ENCODE results near the gene HIGD1A.
A peak's percentile ranks its signal among the peaks of the same experiment; 100 is the strongest.

The HIGD1A gene

GRCh38 chr3:42752961-42753360 lies 51.3 kb downstream of the HIGD1A start:
- H3K4me3 Mint-ChIP-seq: no peak overlapping the region
- peaks cover 10% of the 10 kb centered on the region for H3K27me3 Mint-ChIP-seq (ENCODE audit: low read depth)
- H3K9me3 Mint-ChIP-seq: no peaks in the 10 kb centered on the region
- no peaks in the 10 kb centered on the region for H3K36me3 Mint-ChIP-seq (ENCODE audit: low read depth)
- no peaks in the 10 kb centered on the region for H3K4me1 Mint-ChIP-seq
- TF ChIP-seq CTCF (IDR thresholded peaks at IDR 0.05; ENCODE audit: unreplicated experiment in 3 of 3): no peak
- H3K27ac Mint-ChIP-seq: no peak overlapping the region

DNA sequence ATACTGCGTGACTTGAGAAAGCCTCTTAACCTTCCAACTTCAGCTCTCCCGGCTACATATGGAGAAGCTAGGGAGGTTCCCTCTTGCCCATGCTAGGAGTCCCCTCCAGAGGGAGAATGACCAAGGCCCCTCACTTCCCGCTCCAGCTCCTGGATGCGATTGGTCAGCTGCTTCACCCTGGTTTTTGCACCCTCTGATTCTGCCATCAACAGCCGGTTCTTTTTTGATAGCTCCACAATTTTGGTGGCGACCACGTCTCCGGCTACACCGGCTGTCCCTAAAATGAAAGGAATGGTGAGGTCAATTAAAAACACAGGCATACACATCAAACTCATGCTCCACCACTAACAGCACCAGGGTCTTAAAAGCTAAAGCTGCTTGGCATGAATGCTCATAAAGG lies 51.8 kb downstream of the HIGD1A start:
- no peak for TF ChIP-seq CTCF (IDR thresholded peaks at IDR 0.05; ENCODE audit: unreplicated experiment in 3 of 3)
- Mint-ChIP-seq H3K27me3 (ENCODE audit: low read depth) (peaks cover 10% of the 10 kb centered on the region), H3K4me1 (no peaks in the 10 kb centered on the region), H3K36me3 (ENCODE audit: low read depth) (no peaks in the 10 kb centered on the region), H3K9me3 (no peaks in the 10 kb centered on the region), H3K27ac (no peak overlapping the region), H3K4me3 (no peak overlapping the region)

DNA sequence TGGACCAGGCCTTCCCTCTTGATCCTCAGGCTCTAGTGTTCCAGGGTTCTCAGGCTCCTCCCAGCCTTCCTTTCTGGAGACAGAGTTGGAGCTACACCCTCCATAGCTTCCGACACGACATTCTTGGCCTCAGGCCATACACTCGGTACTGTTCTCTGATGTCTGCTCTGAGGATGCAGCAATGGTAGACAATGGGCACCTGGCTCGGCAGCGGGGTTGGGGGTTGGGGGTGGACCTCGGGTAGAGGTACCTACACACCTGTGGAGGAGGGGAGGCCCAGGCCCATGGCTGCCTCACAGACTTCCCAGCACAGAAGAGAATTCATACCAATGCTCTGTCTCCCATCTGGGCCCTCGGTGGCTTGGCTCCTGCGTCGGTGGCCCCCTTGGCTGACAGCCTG lies 52.7 kb downstream of the HIGD1A start:
- H3K4me1 Mint-ChIP-seq: peaks cover 3% of the 10 kb centered on the region
- no peaks in the 10 kb centered on the region for H3K9me3 Mint-ChIP-seq
- no peak overlapping the region for H3K4me3 Mint-ChIP-seq
- H3K27me3 Mint-ChIP-seq (ENCODE audit: low read depth): peaks cover 4% of the 10 kb centered on the region
- no peaks in the 10 kb centered on the region for H3K36me3 Mint-ChIP-seq (ENCODE audit: low read depth)
- H3K27ac Mint-ChIP-seq: no peak overlapping the region
- no peak for TF ChIP-seq CTCF (IDR thresholded peaks at IDR 0.05; ENCODE audit: unreplicated experiment in 3 of 3)

DNA sequence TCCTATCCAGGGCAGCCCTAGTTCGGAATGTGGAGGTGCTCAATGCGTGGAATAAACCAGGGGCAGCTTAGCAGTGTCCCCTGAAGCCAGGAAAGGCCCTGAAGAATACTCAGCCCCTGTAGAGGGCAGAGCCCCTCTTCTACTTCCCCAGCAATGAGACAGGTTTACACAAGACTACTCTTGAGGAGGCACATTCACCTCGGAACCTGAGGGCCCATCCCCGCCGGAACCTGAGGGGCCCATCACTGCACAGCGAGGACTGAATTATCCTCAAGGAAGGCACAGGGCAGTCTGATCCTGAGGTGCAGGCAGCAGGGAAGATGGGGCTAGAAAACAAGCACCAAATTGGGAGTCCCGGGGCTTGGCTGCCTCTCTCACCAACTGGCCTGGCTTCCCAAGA lies 53.5 kb downstream of the HIGD1A start:
- Mint-ChIP-seq H3K27me3 (ENCODE audit: low read depth) (peaks cover 4% of the 10 kb centered on the region), H3K4me1 (peaks cover 11% of the 10 kb centered on the region), H3K36me3 (ENCODE audit: low read depth) (no peaks in the 10 kb centered on the region), H3K27ac (no peak overlapping the region), H3K9me3 (no peaks in the 10 kb centered on the region), H3K4me3 (no peak overlapping the region)
- TF ChIP-seq CTCF (IDR thresholded peaks at IDR 0.05; ENCODE audit: unreplicated experiment in 3 of 3): no peak

GRCh38 chr3:42749753-42750231 lies 54.5 kb downstream of the HIGD1A start:
- Mint-ChIP-seq H3K4me1 (peaks cover 18% of the 10 kb centered on the region), H3K36me3 (ENCODE audit: low read depth) (no peaks in the 10 kb centered on the region), H3K4me3 (no peak overlapping the region), H3K27ac (no peak overlapping the region), H3K9me3 (no peaks in the 10 kb centered on the region), H3K27me3 (ENCODE audit: low read depth) (peaks cover 4% of the 10 kb centered on the region)
- peak; percentile 18 to 19 (median 18) for TF ChIP-seq CTCF (IDR thresholded peaks at IDR 0.05; ENCODE audit: unreplicated experiment in 3 of 3)

DNA sequence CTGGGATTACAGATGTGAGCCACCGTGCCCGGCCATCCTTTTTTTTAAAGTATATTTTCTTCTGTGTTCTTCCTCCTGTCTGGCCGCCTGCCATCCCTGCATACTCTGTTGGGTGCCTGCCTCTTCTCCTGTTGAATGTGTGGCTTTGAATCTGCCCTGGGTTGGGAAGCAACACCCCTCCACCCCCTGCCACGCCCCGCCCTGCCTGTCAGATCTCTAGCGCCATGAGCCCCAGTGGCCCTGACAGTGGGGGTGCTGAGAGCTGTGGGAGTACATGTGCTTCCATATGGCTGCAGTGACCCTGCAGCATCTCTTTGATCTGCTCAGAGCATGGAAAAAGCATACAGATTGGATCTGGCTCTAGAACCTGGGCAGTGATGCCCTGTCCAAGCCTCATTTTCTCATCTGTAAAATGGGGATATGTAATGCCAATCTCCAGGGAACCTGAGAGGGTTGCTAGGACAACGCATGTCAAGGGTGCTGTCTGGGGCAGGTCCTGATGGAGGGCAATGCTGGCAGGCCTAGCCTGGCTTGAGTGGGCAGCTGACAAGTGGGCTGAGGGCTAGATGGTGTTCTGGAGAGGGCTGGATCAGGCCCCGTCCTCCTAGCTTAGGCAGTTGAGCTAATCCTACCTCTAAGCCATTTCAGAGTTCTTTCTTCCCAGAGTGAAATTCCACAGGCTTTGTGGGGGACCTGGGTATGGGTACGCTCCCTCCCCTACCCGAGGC lies 55.1 kb downstream of the HIGD1A start:
- Mint-ChIP-seq H3K27me3 (ENCODE audit: low read depth) (peaks cover 4% of the 10 kb centered on the region), H3K4me3 (no peak overlapping the region), H3K9me3 (no peaks in the 10 kb centered on the region), H3K27ac (no peak overlapping the region), H3K36me3 (ENCODE audit: low read depth) (no peaks in the 10 kb centered on the region), H3K4me1 (peaks cover 18% of the 10 kb centered on the region)
- TF ChIP-seq CTCF (IDR thresholded peaks at IDR 0.05; ENCODE audit: unreplicated experiment in 3 of 3): no peak
